Measurements from ENCODE around the gene CSKMT.

DNA sequence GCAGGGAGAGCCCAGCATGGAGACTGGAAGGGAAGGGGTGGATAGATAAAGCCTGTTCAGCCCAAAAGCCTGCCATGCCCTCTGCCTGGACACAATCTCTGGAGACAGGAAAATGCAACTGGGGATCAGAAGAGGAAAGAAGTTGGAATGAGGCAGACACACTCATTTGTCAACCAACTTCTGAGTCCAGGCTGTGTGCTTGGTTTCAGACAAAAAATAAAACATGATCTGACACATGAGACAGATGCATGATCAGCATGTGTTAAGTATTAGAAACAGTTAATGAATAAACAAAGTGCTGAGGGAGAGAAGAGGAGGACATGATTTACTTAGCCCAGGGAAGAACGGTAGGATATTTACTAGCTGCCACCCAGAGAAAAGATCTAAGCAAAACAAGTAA, 23.4 kb downstream of the CSKMT start:
- TF ChIP-seq CTCF (IDR thresholded peaks at IDR 0.05) (no peak), POLR2A (IDR thresholded peaks at IDR 0.05) (no peak)
